CD8-positive, alpha-beta memory T cell (primary cell): ENCODE measurements around the gene HDGFL1. TPM values are rescaled to one million over a fixed set of nuclear protein-coding genes. Genes with fewer than 3 reads are reported as not detected.

ENCODE experiments used
- CTCF ChIA-PET: fragments of 350-600 bp; sonication (Branson Sonifier 250); formaldehyde crosslinking; loops from one replicate; lab custom pipeline; 2021; ENCODE audit warnings: antibody characterized with exemption; lab: Charles Lee
- POLR2A ChIA-PET: fragments of 350-600 bp; sonication (Branson Sonifier 250); formaldehyde crosslinking; loops from one replicate; lab custom pipeline; 2021; ENCODE audit warnings: antibody characterized with exemption; lab: Charles Lee
- DNase-seq, 5 donors: peaks; one replicate each; pipeline versions ENCODE4 v3.0.0 to v3.0.0-alpha.2; 2020 to 2022; ENCODE audit warnings: mixed read lengths in 1 of 5
- H3K27ac ChIP-seq: one replicate; pipeline ENCODE4 v1.7.0; 2013; ENCODE audit warnings: low read depth, mild to moderate bottlenecking, low read length, moderate library complexity
- H3K27me3 ChIP-seq: 2 replicates; pipeline ENCODE4 v1.7.0; 2013; ENCODE audit warnings: low read length, mild to moderate bottlenecking; ENCODE audit not compliant: insufficient read depth, poor library complexity, severe bottlenecking
- H3K36me3 ChIP-seq: 2 replicates; pipeline ENCODE4 v1.7.0; 2013; ENCODE audit warnings: mild to moderate bottlenecking, low read length, moderate library complexity; ENCODE audit not compliant: insufficient read depth
- H3K4me1 ChIP-seq: 2 replicates; pipeline ENCODE4 v1.7.0; 2013; ENCODE audit warnings: mild to moderate bottlenecking, low read length, moderate library complexity; ENCODE audit not compliant: insufficient read depth
- H3K4me3 ChIP-seq: 2 replicates; pipeline ENCODE4 v1.7.0; 2013; ENCODE audit warnings: mild to moderate bottlenecking, low read length
- H3K9me3 ChIP-seq: 2 replicates; pipeline ENCODE4 v1.7.0; 2013; ENCODE audit warnings: mild to moderate bottlenecking, low read length
- H3K27ac Mint-ChIP-seq, 8 donors: one replicate each; pipeline ENCODE4 v1.8.0; 2020 to 2021; ENCODE audit warnings: mixed read lengths in 8 of 8, mild to moderate bottlenecking in 6 of 8, inconsistent platforms in 3 of 8, moderate library complexity in 3 of 8
- H3K27me3 Mint-ChIP-seq, 2 donors: one replicate each; pipeline ENCODE4 v1.8.0; 2020 to 2021; ENCODE audit warnings: mixed read lengths in 2 of 2, mild to moderate bottlenecking in 1 of 2, moderate library complexity in 1 of 2
- H3K36me3 Mint-ChIP-seq, 3 donors: one replicate each; pipeline ENCODE4 v1.8.0; 2020 to 2021; ENCODE audit warnings: mixed read lengths in 3 of 3, inconsistent platforms in 1 of 3, mild to moderate bottlenecking in 1 of 3
- H3K4me1 Mint-ChIP-seq, 3 donors: one replicate each; pipeline ENCODE4 v1.8.0; 2020 to 2021; ENCODE audit warnings: mixed read lengths in 3 of 3, inconsistent platforms in 1 of 3, mild to moderate bottlenecking in 1 of 3
- H3K4me3 Mint-ChIP-seq, 7 donors: one replicate each; pipeline ENCODE4 v1.8.0; 2020 to 2021; ENCODE audit warnings: mixed read lengths in 7 of 7, mild to moderate bottlenecking in 6 of 7, moderate library complexity in 4 of 7, inconsistent platforms in 2 of 7
- H3K9me3 Mint-ChIP-seq, 5 donors: one replicate each; pipeline ENCODE4 v1.8.0; 2020 to 2022; ENCODE audit warnings: mixed read lengths in 5 of 5, mild to moderate bottlenecking in 3 of 5, moderate library complexity in 2 of 5, inconsistent platforms in 1 of 5
- polyA plus RNA-seq: library from polyadenylated mRNA; unstranded; fragments of 300-500 nt; fragmentation: Illumina TruSeq; gene quantifications from one replicate; pipeline ENCODE4 v1.2.3, GENCODE V29; 2021
- total RNA-seq, 2 experiments: library from RNA; stranded (reverse); gene quantifications; one replicate each; pipeline ENCODE4 v1.2.3, GENCODE V29; 2021

HDGFL1 gene
- total RNA-seq (not detected), polyA plus RNA-seq (not detected)

DNA sequence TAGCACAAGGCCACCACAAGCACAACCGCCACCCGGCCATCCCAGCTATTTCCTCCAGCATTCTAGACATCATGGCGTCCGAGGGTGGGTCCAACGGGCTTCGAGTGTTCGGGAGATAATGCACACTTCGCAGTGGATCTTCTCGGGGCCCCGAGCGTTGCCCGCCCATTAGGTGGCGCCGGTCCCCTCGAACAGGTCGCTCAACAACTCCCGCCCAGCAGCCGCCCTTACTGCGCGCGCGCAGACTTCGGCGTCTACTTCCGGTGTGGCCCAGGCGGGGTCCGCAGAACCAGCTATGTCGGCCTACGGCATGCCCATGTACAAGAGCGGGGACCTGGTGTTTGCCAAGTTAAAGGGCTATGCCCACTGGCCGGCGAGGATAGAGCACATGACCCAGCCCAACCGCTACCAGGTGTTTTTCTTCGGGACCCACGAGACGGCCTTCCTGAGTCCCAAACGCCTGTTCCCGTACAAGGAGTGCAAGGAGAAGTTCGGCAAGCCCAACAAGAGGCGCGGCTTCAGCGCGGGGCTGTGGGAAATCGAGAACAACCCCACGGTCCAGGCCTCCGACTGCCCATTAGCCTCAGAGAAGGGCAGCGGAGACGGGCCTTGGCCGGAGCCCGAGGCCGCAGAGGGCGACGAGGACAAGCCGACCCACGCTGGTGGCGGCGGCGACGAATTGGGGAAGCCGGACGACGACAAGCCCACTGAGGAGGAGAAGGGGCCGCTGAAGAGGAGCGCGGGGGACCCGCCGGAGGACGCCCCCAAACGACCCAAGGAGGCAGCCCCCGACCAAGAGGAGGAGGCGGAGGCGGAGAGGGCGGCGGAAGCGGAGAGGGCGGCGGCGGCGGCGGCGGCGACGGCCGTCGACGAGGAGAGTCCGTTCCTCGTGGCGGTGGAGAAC, at the start of gene HDGFL1:
Gene HDGFL1 (plus strand): TSS at position 286 of the 904 bp plus-strand sequence. CDS start 10 bp downstream, at position 296.
- Histone ChIP-seq H3K27ac (no peak within 1 kb of the TSS), H3K27me3 (no peaks in the 10 kb centered on the region), H3K9me3 (no peaks in the 10 kb centered on the region), H3K36me3 (no peaks in the 10 kb centered on the region), H3K4me1 (no peaks in the 10 kb centered on the region), H3K4me3 (no peak within 1 kb of the TSS)
- peaks cover 0 to 20% (median 6%) of the 10 kb centered on the region in 5 donors for H3K9me3 Mint-ChIP-seq
- H3K27ac Mint-ChIP-seq = no peak within 1 kb of the TSS
- H3K4me1 Mint-ChIP-seq = no peaks in the 10 kb centered on the region
- ChIA-PET CTCF (no interaction called here), POLR2A (no interaction called here)
- no peak within 1 kb of the TSS for H3K4me3 Mint-ChIP-seq
- no peaks in the 10 kb centered on the region for H3K27me3 Mint-ChIP-seq
- H3K36me3 Mint-ChIP-seq = no peaks in the 10 kb centered on the region
- DNase-seq = no peak

DNA sequence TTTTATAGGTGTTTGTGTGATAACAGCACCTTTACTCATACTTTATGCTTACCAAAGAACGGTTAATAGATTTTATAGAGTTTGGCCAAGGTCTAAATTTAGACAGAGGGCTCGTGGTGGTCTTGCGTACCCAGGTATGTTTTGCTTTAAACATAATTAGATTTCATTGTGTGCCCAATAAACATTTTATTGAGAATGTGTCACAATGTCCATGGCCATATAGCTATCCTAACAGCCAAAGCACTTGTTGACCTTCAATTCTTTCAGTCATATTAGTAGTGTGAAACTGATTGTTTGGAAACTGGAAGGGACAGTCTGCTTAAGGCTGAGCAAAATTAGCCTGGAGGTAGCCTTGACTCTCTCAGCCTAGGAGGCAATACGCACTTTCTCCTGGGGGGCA, 48.3 kb upstream of the HDGFL1 start:
- Mint-ChIP-seq H3K9me3 (peaks cover 0 to 23% (median 4%) of the 10 kb centered on the region in 5 donors), H3K27me3 (no peaks in the 10 kb centered on the region), H3K36me3 (no peaks in the 10 kb centered on the region), H3K4me1 (no peaks in the 10 kb centered on the region), H3K4me3 (no peak overlapping the region), H3K27ac (no peak overlapping the region)
- ChIA-PET POLR2A (no interaction called here), CTCF (no interaction called here)
- DNase-seq = no peak
- H3K36me3 ChIP-seq = no peaks in the 10 kb centered on the region
- H3K4me3 ChIP-seq = no peak overlapping the region
- no peaks in the 10 kb centered on the region for H3K27me3 ChIP-seq
- H3K27ac ChIP-seq = no peak overlapping the region
- H3K4me1 ChIP-seq = no peaks in the 10 kb centered on the region
- H3K9me3 ChIP-seq = no peaks in the 10 kb centered on the region

DNA sequence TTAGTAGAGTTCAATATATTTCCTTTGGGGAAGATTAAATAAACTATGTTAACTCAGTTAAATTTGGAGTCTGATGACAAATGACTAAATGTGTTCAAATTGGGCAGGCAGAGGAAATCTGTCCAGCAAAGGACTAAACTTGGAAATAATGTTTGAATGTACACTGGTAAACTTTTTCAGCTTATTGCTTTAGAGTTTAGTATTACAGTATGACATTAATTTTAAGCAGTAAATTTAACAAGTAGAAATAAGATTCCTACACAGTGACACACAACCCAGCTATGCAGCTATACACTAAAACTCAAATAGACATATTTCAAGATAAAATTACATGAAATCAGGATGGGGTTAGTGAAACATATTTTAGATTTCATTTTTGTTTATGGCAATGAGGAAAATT, 42.6 kb upstream of the HDGFL1 start:
- Mint-ChIP-seq H3K27me3 (no peaks in the 10 kb centered on the region), H3K4me3 (no peak overlapping the region), H3K4me1 (no peaks in the 10 kb centered on the region), H3K36me3 (no peaks in the 10 kb centered on the region), H3K27ac (no peak overlapping the region), H3K9me3 (peaks cover 0 to 13% (median 2%) of the 10 kb centered on the region in 5 donors)
- H3K4me1 ChIP-seq = no peaks in the 10 kb centered on the region
- no peaks in the 10 kb centered on the region for H3K9me3 ChIP-seq
- no peak for DNase-seq
- H3K27ac ChIP-seq = no peak overlapping the region
- no peaks in the 10 kb centered on the region for H3K27me3 ChIP-seq
- H3K36me3 ChIP-seq = no peaks in the 10 kb centered on the region
- ChIA-PET CTCF (no interaction called here), POLR2A (no interaction called here)
- no peak overlapping the region for H3K4me3 ChIP-seq

GRCh38 chr6:22529866-22530265, 39.5 kb upstream of the HDGFL1 start:
- CTCF ChIA-PET = no interaction called here
- no peaks in the 10 kb centered on the region for H3K27me3 ChIP-seq
- Mint-ChIP-seq H3K36me3 (no peaks in the 10 kb centered on the region), H3K27ac (no peak overlapping the region), H3K27me3 (no peaks in the 10 kb centered on the region), H3K4me1 (no peaks in the 10 kb centered on the region), H3K4me3 (no peak overlapping the region), H3K9me3 (peaks cover 0 to 11% (median 2%) of the 10 kb centered on the region in 5 donors)
- no peaks in the 10 kb centered on the region for H3K9me3 ChIP-seq
- no peaks in the 10 kb centered on the region for H3K4me1 ChIP-seq
- no peak overlapping the region for H3K27ac ChIP-seq
- H3K36me3 ChIP-seq = no peaks in the 10 kb centered on the region
- no peak for DNase-seq
- POLR2A ChIA-PET = no interaction called here
- no peak overlapping the region for H3K4me3 ChIP-seq

DNA sequence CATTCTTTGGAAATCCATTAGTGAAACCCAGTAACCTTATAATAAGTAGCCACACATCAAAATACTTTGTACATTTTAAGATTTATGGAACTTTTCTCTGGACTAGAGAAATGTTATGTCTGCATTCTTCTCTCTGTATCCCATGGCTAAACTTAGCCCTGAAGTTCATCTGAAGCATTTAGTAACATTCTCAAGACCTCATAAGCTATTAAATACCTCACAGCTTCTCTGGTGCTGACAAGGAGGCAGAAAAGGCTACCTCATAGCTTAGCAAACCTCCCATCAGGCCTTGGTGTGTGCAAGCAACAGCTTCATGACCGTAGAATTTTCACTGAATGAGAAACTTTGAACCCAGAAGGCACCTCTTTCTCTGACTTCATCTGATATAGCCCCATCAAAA, 38.9 kb upstream of the HDGFL1 start:
- Mint-ChIP-seq H3K27ac (no peak overlapping the region), H3K27me3 (no peaks in the 10 kb centered on the region), H3K4me3 (no peak overlapping the region), H3K9me3 (peaks cover 0 to 7% (median 3%) of the 10 kb centered on the region in 5 donors), H3K4me1 (no peaks in the 10 kb centered on the region), H3K36me3 (no peaks in the 10 kb centered on the region)
- no peak overlapping the region for H3K4me3 ChIP-seq
- no peaks in the 10 kb centered on the region for H3K27me3 ChIP-seq
- no peak for DNase-seq
- H3K4me1 ChIP-seq = no peaks in the 10 kb centered on the region
- H3K9me3 ChIP-seq = no peaks in the 10 kb centered on the region
- no peaks in the 10 kb centered on the region for H3K36me3 ChIP-seq
- H3K27ac ChIP-seq = no peak overlapping the region
- POLR2A ChIA-PET = no interaction called here
- CTCF ChIA-PET = no interaction called here

DNA sequence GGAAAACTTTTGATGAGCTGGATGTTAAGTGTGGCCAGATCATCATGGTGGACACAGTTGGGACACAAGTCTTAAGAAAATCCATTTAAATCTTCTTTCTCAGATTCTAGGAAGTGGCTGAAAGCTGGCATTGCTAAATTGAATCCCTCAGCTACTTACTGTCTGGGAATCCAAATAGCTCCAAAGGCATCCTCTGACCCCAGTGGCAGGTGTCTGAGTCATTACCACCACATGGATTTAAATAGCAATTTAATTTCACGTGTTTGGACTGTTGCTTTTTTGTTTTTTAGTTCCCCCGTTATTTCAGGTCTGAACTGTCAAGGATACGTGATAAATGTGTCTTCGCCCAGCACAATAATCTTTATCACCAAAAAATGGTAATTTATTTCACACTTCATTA, 33.2 kb upstream of the HDGFL1 start:
- no peak overlapping the region for H3K4me3 ChIP-seq
- no peak overlapping the region for H3K27ac Mint-ChIP-seq
- no peaks in the 10 kb centered on the region for H3K27me3 Mint-ChIP-seq
- no peak overlapping the region for H3K27ac ChIP-seq
- no peaks in the 10 kb centered on the region for H3K4me1 ChIP-seq
- CTCF ChIA-PET = no interaction called here
- POLR2A ChIA-PET = no interaction called here
- no peaks in the 10 kb centered on the region for H3K36me3 ChIP-seq
- peaks cover 3 to 11% (median 6%) of the 10 kb centered on the region in 5 donors for H3K9me3 Mint-ChIP-seq
- no peaks in the 10 kb centered on the region for H3K9me3 ChIP-seq
- H3K4me1 Mint-ChIP-seq = no peaks in the 10 kb centered on the region
- H3K36me3 Mint-ChIP-seq = no peaks in the 10 kb centered on the region
- no peaks in the 10 kb centered on the region for H3K27me3 ChIP-seq
- no peak overlapping the region for H3K4me3 Mint-ChIP-seq
- no peak for DNase-seq

DNA sequence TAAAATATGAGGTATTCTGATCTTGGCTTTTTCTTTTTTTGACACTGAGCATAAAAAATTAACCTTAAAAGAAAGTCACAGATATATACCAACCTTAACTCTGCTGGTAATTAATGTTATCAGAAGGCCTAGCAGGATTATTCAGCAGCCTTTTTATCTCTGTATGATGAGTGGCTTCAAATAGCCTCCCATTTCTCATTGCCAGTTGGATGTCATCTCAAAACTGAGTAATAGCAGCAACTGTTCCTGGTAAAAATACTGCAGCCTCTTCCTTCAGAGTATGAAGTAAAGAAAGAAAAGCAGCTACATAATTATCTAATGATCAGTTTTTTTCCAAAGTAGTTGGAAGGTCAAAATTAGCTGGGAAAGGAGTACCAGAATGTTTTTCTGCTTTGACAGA, 24.9 kb upstream of the HDGFL1 start:
- H3K27me3 ChIP-seq = no peaks in the 10 kb centered on the region
- Mint-ChIP-seq H3K27me3 (no peaks in the 10 kb centered on the region), H3K4me3 (no peak overlapping the region), H3K27ac (no peak overlapping the region), H3K9me3 (peaks cover 2 to 16% (median 3%) of the 10 kb centered on the region in 5 donors), H3K36me3 (no peaks in the 10 kb centered on the region), H3K4me1 (no peaks in the 10 kb centered on the region)
- no peak overlapping the region for H3K4me3 ChIP-seq
- H3K27ac ChIP-seq = no peak overlapping the region
- no peak for DNase-seq
- no peaks in the 10 kb centered on the region for H3K9me3 ChIP-seq
- ChIA-PET POLR2A (no interaction called here), CTCF (no interaction called here)
- H3K36me3 ChIP-seq = no peaks in the 10 kb centered on the region
- H3K4me1 ChIP-seq = no peaks in the 10 kb centered on the region

DNA sequence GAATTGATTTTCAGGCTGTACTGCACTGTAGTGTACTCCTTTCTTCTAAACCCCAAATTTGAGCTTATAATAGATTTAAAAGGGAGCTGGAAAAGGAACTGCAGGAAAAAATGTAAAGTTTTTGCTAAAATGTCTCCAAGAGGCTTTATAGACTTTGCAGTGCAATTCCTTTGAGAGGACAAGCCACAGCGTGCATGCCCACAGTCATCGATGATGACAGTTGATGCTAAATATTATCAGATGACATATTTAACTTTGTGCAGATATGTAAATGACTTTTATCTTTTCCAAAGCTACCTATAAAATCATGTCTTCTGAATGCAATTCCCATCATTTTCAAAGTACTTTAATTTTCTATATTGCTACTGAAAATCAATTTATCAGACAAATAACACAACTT, 24.3 kb upstream of the HDGFL1 start:
- POLR2A ChIA-PET = no interaction called here
- Mint-ChIP-seq H3K9me3 (peaks cover 2 to 20% (median 3%) of the 10 kb centered on the region in 5 donors), H3K4me3 (no peak overlapping the region), H3K36me3 (no peaks in the 10 kb centered on the region), H3K4me1 (no peaks in the 10 kb centered on the region), H3K27ac (no peak overlapping the region), H3K27me3 (no peaks in the 10 kb centered on the region)
- Histone ChIP-seq H3K4me1 (no peaks in the 10 kb centered on the region), H3K9me3 (no peaks in the 10 kb centered on the region), H3K27ac (no peak overlapping the region), H3K36me3 (no peaks in the 10 kb centered on the region), H3K27me3 (no peaks in the 10 kb centered on the region), H3K4me3 (no peak overlapping the region)
- DNase-seq = no peak
- CTCF ChIA-PET = no interaction called here
